Measurements from ENCODE around the gene SLC2A2. TPM values are rescaled to one million over a fixed set of nuclear protein-coding genes. Genes with fewer than 3 reads are reported as not detected.

The SLC2A2 gene
- total RNA-seq, 1 donor from 2014 or later: not detected

GRCh38 chr3:171044384-171044783 is 17.9 kb upstream of the SLC2A2 start:
- intact Hi-C loops (cut with DNase I): no loop called here
- no peak for ATAC-seq
- DNase-seq (ENCODE audit: missing footprints): no peak

GRCh38 chr3:171039674-171040073 is 13.2 kb upstream of the SLC2A2 start:
- intact Hi-C loops (cut with DNase I): no loop called here
- ATAC-seq: peak; percentile 86
- DNase-seq (ENCODE audit: missing footprints): no peak

GRCh38 chr3:171038342-171038741 is 11.8 kb upstream of the SLC2A2 start:
- DNase-seq (ENCODE audit: missing footprints) (no peak), ATAC-seq (no peak)
- intact Hi-C loops (cut with DNase I): no loop called here

GRCh38 chr3:171028779-171029232 is 2.3 kb upstream of the SLC2A2 start:
- DNase-seq (ENCODE audit: missing footprints): no peak
- intact Hi-C loops (cut with DNase I): no loop called here
- peak; percentile 93 for ATAC-seq

- DNase-seq (ENCODE audit: missing footprints): peak; percentile 68
- ATAC-seq: peak; percentile 62
- intact Hi-C loops (cut with DNase I): no loop called here
These were observed 1.7 kb upstream of the SLC2A2 start for GRCh38 chr3:171028025-171028778.

GRCh38 chr3:171023566-171023965 is 3.0 kb downstream of the SLC2A2 start:
- intact Hi-C loops (cut with DNase I): no loop called here
- ATAC-seq: no peak
- no peak for DNase-seq (ENCODE audit: missing footprints)

GRCh38 chr3:171021377-171021776 is 5.1 kb downstream of the SLC2A2 start:
- ATAC-seq (no peak), DNase-seq (ENCODE audit: missing footprints) (no peak)
- intact Hi-C loops (cut with DNase I): no loop called here

GRCh38 chr3:171018156-171018935 is 8.2 kb downstream of the SLC2A2 start:
- intact Hi-C loops (cut with DNase I): no loop called here
- DNase-seq (ENCODE audit: missing footprints): no peak
- ATAC-seq: no peak

- ATAC-seq: no peak
- intact Hi-C loops (cut with DNase I): no loop called here
- DNase-seq (ENCODE audit: missing footprints): no peak
These were observed 12.4 kb downstream of the SLC2A2 start for GRCh38 chr3:171013822-171014748.

- ATAC-seq (no peak), DNase-seq (ENCODE audit: missing footprints) (no peak)
- intact Hi-C loops (cut with DNase I): no loop called here
These were observed 14.6 kb downstream of the SLC2A2 start for GRCh38 chr3:171011873-171012336.

GRCh38 chr3:171011109-171011872 is 15.2 kb downstream of the SLC2A2 start:
- DNase-seq (ENCODE audit: missing footprints): no peak
- ATAC-seq: no peak
- intact Hi-C loops (cut with DNase I): no loop called here

- intact Hi-C loops (cut with DNase I): no loop called here
- ATAC-seq (no peak), DNase-seq (ENCODE audit: missing footprints) (no peak)
These were observed 19.2 kb downstream of the SLC2A2 start for GRCh38 chr3:171007316-171007715.

GRCh38 chr3:171005648-171006047 is 20.9 kb downstream of the SLC2A2 start:
- intact Hi-C loops (cut with DNase I): no loop called here
- DNase-seq (ENCODE audit: missing footprints) (no peak), ATAC-seq (no peak)

- intact Hi-C loops (cut with DNase I): no loop called here
- no peak for ATAC-seq
These were observed 24.4 kb downstream of the SLC2A2 start for GRCh38 chr3:171001957-171002694.

GRCh38 chr3:171001250-171001893 is 25.1 kb downstream of the SLC2A2 start:
- intact Hi-C loops (cut with DNase I): no loop called here
- ATAC-seq: no peak
- no peak for DNase-seq (ENCODE audit: missing footprints)

More at GRCh38 chr3:171001957-171002694, 24.4 kb downstream of the SLC2A2 start:
- no peak for DNase-seq (ENCODE audit: missing footprints)

- intact Hi-C loops (cut with DNase I): no loop called here
- ATAC-seq (no peak), DNase-seq (ENCODE audit: missing footprints) (no peak)
These were observed 26.2 kb downstream of the SLC2A2 start for GRCh38 chr3:171000281-171000680.

GRCh38 chr3:170999737-171000242 is 26.7 kb downstream of the SLC2A2 start:
- intact Hi-C loops (cut with DNase I): no loop called here
- no peak for DNase-seq (ENCODE audit: missing footprints)
- no peak for ATAC-seq
